Omental fat pad (tissue), 4 donors: ENCODE measurements around the gene RNF151. TPM values are rescaled to one million over a fixed set of nuclear protein-coding genes. Genes with fewer than 3 reads are reported as not detected.

Experiments used
- ATAC-seq: fragments of 150-250 bp; one replicate; pipeline ENCODE4 v1.9.1; 2016; ENCODE audit warnings: mild to moderate bottlenecking, moderate library complexity; ENCODE audit not compliant: low FRiP score
- DNase-seq: peaks from one replicate; pipeline ENCODE4 v3.0.0-alpha.2; 2019; ENCODE audit warnings: low spot score
- total RNA-seq, 4 donors: library from RNA; depleted of rRNA; stranded (reverse); fragments of >200 nt; gene quantifications; one replicate each; pipeline ENCODE4 v1.1.0, GENCODE V29; 2016
- TF ChIP-seq, protein P1 (sequence below), 3 donors: fragments of 450-650 bp; IDR thresholded peaks; one replicate each; pipeline ENCODE4 v1.5.1; 2016 to 2017; ENCODE audit warnings: antibody characterized with exemption in 3 of 3, mild to moderate bottlenecking in 3 of 3, moderate library complexity in 2 of 3

Gene RNF151
- total RNA-seq, 4 donors from 2014 or later, result not detected

DNA sequence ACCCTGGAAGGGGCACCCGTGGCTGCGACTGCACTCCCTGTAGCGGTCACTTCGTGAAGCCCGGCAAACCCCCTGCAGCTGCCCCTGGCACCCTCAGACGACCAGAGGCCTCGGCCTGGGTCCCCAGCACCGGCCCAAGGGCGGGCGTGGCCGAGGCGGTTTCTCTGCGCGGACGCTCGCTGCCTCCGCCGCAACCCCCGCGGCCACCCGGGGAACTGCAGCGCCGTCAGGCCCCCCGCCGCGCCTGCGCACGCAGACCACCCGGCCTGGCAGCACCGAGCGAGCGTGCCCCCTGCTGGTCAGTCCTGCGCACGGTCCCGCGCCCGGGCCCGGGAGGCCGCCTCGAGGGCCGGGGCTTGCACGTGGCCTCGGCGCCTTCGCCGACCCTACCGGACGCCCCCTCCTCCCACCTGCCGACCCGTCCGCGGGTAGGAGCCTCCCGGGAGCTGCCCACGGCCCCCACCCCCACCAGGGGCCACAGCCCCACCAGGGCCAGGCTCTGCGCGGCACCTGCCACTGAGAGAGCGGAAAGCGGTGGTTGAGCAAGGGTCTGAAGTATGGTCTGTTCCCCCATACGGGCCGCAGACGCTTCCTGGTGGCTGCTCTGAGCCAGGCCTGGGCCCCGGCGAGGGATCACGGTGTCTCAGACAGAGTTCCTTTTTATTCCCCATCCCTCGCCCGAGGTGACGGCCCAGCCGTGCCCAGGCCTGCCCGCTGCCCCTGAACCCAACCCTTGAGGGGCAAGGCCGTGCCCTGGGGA is 36.9 kb upstream of the RNF151 start:
- peak; percentile 97 for ATAC-seq
- peak; percentile 75 for DNase-seq
- TF ChIP-seq, protein P1, sequence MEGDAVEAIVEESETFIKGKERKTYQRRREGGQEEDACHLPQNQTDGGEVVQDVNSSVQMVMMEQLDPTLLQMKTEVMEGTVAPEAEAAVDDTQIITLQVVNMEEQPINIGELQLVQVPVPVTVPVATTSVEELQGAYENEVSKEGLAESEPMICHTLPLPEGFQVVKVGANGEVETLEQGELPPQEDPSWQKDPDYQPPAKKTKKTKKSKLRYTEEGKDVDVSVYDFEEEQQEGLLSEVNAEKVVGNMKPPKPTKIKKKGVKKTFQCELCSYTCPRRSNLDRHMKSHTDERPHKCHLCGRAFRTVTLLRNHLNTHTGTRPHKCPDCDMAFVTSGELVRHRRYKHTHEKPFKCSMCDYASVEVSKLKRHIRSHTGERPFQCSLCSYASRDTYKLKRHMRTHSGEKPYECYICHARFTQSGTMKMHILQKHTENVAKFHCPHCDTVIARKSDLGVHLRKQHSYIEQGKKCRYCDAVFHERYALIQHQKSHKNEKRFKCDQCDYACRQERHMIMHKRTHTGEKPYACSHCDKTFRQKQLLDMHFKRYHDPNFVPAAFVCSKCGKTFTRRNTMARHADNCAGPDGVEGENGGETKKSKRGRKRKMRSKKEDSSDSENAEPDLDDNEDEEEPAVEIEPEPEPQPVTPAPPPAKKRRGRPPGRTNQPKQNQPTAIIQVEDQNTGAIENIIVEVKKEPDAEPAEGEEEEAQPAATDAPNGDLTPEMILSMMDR (IDR thresholded peaks at IDR 0.05), result peak in 2 of 3 donors; percentile 98

DNA sequence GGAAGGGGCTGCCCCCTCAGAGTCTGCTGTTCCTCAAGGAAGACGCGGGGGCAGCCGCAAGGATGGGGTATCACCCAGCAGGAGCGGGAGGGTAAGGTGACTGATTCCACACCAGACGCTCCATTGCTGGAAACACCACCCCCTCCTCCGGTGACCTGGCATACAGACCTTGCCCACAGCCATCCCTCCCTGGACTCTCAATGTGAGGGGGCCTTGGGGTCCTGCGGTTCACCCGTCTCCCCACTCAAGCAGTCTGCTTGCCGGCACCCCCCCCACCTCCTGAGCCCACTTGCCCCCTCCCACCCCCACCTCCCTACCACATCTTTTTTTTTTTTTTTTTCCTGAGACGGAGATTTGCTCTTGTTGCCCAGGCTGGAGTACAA is 36.3 kb upstream of the RNF151 start:
- ATAC-seq, result no peak
- TF ChIP-seq, protein P1 (IDR thresholded peaks at IDR 0.05), result no peak
- DNase-seq, result no peak

DNA sequence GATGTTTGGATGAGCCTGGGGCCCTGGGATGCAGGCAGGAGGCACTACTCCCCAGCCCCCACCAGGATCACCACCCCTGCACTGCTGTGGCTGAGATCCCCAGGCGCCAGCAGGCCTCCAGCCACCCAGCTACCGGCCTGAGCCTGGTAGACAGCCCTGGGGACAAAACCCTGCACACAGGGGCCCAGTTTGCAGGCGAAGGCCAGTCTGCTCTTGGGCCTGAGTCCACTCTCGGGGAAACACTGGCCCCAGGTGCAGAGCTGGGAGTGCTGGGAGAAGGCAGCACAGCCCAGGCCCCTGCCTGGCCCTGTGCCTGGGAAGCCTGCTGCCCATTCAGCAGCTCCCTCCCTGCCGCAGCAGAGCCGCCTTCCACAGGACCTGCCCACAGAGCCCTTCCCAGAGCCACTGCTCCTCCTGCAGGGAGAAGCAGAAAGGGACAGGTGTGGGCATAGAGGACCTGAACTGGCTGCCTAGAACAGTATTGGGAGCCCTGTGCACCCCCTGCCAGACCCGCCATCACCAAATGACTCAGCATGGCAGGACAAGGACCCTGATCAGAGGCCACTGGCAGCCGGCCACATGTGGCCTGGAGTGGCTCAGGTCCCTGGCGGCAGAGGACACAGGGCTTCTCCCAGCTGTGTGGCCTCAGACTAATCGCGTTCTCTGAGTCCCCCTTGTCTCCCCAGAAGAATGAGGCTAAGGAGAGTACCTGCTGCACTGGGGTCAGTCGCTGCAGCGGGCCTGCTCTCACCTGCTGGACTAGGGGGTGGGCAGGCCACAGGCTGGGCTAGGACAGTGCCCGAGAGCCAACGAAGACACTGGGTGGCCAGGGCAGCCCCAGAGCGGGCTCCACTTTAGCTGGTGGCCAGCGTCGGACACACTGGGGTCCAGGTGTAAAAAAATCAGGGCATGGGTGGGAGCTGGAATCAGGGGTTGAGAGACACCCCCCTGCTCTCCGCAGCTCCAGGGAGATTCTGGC is 34.3 kb upstream of the RNF151 start:
- TF ChIP-seq, protein P1 (IDR thresholded peaks at IDR 0.05), result no peak
- ATAC-seq (no peak), DNase-seq (no peak)

DNA sequence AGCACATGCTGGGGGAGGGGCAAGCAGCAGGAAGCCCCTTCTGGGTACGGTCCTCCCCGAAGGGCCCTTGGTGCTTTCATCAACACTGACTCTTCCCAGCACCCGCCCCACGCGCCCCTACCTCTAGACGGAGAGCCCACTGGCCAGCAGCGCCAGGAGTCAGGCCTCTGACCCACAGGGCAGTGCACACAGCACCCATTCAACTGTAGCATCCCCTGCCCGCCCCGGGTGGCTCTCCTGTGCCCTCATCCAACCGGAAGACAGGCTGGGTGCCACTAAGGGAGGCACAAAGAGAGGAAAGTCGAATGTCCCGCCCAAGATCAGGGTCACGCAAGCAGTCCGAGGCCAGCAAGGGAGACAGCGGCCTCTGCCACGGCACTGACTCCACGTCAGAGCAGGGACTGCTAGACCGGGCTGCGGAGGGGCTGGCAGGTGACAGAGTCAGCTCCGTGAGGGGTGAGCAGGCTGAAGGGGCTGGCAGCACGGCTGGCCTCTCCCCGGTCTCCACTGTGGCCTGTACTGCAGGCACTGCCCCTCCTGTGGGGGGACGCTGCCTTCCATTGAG is 33.5 kb upstream of the RNF151 start:
- DNase-seq (no peak), ATAC-seq (no peak)

DNA sequence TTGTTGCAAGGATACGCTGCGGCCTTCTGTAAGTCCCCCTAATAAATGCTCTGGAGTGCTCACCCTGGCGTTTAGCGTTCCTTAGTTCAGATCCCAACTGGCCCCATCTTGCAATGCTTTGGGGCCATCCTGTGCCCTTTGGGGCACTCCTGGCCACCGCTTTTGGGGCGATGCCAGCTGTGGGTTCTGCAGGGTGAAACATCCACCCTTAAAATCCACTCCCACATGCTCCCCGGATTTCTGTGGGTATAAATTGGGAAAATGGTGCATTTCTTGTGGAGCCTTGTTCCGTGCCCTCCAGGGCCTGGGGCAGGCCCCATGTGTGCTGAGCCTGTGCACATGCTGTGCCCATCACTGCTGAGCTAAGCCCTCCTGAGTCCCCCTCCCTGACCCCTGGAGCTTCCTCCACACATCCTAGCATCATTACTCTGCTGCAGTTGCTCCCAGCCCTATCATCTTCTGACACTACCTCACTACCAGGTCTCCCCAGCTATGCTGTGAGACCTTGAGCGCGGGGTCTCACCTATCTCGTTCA is 29.6 kb upstream of the RNF151 start:
- TF ChIP-seq, protein P1 (IDR thresholded peaks at IDR 0.05), result no peak
- ATAC-seq (no peak), DNase-seq (no peak)

More for the DNA sequence above, 33.5 kb upstream of the RNF151 start:
- TF ChIP-seq, protein P1 (IDR thresholded peaks at IDR 0.05), result no peak

DNA sequence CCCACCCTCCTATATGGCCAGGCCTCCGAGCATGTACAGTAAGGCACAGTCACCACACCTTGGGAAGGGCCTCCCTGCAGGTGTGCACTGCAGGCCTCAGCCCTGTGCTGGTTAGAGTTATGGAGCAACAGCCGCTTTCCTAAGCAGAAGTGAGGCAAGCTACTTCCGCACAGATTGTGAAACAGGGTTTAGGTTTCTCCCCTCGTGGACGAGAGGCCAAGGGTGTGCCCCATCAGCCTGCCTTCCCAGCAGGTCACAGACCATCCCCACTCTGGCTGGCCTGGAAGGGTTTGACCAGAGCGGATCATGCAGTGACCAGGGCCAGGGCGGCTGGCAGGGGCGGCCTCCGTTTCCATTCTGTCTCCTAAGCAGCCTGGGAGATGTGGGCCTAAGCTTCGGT is 28.3 kb upstream of the RNF151 start:
- TF ChIP-seq, protein P1 (IDR thresholded peaks at IDR 0.05), result no peak
- no peak for DNase-seq
- ATAC-seq, result no peak
